Activated CD8-positive, alpha-beta memory T cell treated with anti-CD3 and anti-CD28 coated beads, Interleukin-2, amount 10 ng/mL, durations not matched to agents 7 days and 5 days (primary cell): ENCODE results near the gene IL21R. TPM values are rescaled to one million over a fixed set of nuclear protein-coding genes. Genes with fewer than 3 reads are reported as not detected.

ENCODE experiments used
- ATAC-seq: fragments of 150-1000 bp; cut with Tn5 transposase; one replicate; pipeline ENCODE4 v1.10.0; 2021; ENCODE audit warnings: moderate library complexity
- CTCF ChIA-PET: fragments of 350-600 bp; sonication (Branson Sonifier 250); formaldehyde crosslinking; loops from one replicate; lab custom pipeline; 2021; ENCODE audit warnings: antibody characterized with exemption; lab: Charles Lee
- DNase-seq: peaks from one replicate; pipeline ENCODE4 v3.0.0-alpha.2; 2020
- H3K27ac Mint-ChIP-seq: one replicate; pipeline ENCODE4 v1.8.0; 2021; ENCODE audit warnings: mild to moderate bottlenecking, mixed read lengths
- H3K27me3 Mint-ChIP-seq: one replicate; pipeline ENCODE4 v1.8.0; 2021; ENCODE audit warnings: mixed read lengths
- H3K36me3 Mint-ChIP-seq: one replicate; pipeline ENCODE4 v1.8.0; 2021; ENCODE audit warnings: mild to moderate bottlenecking, mixed read lengths
- H3K4me1 Mint-ChIP-seq: one replicate; pipeline ENCODE4 v1.8.0; 2021; ENCODE audit warnings: mixed read lengths
- H3K4me3 Mint-ChIP-seq: one replicate; pipeline ENCODE4 v1.8.0; 2021; ENCODE audit warnings: mild to moderate bottlenecking, moderate library complexity, mixed read lengths
- H3K9me3 Mint-ChIP-seq: one replicate; pipeline ENCODE4 v1.8.0; 2022; ENCODE audit warnings: low read depth, mixed read lengths
- total RNA-seq, 2 experiments: library from RNA; stranded (reverse); gene quantifications; one replicate each; pipeline ENCODE4 v1.2.3, GENCODE V29; 2021

Gene IL21R
- total RNA-seq, 2 experiments from 2014 or later, result 24.6 to 38.0 TPM

- no peaks in the 10 kb centered on the region for H3K9me3 Mint-ChIP-seq
- no peak overlapping the region for H3K27ac Mint-ChIP-seq
- no peaks in the 10 kb centered on the region for H3K4me1 Mint-ChIP-seq
- H3K27me3 Mint-ChIP-seq, result no peaks in the 10 kb centered on the region
- no peak overlapping the region for H3K4me3 Mint-ChIP-seq
- DNase-seq, result no peak
- peaks cover 28% of the 10 kb centered on the region for H3K36me3 Mint-ChIP-seq
- ATAC-seq, result no peak
- CTCF ChIA-PET, result no interaction called here
Observed at GRCh38 chr16:27489906-27490305, 87.9 kb downstream of the IL21R start.

GRCh38 chr16:27491894-27492587, 90.1 kb downstream of the IL21R start:
- DNase-seq, result no peak
- H3K36me3 Mint-ChIP-seq, result peaks cover 24% of the 10 kb centered on the region
- no peaks in the 10 kb centered on the region for H3K4me1 Mint-ChIP-seq
- H3K9me3 Mint-ChIP-seq, result no peaks in the 10 kb centered on the region
- H3K27ac Mint-ChIP-seq, result no peak overlapping the region
- no peaks in the 10 kb centered on the region for H3K27me3 Mint-ChIP-seq
- H3K4me3 Mint-ChIP-seq, result no peak overlapping the region
- CTCF ChIA-PET, result no interaction called here
- ATAC-seq, result no peak

- CTCF ChIA-PET, result no interaction called here
- H3K27me3 Mint-ChIP-seq, result no peaks in the 10 kb centered on the region
- no peak overlapping the region for H3K4me3 Mint-ChIP-seq
- no peak for ATAC-seq
- H3K9me3 Mint-ChIP-seq, result no peaks in the 10 kb centered on the region
- H3K27ac Mint-ChIP-seq, result no peak overlapping the region
- no peak for DNase-seq
- H3K4me1 Mint-ChIP-seq, result no peaks in the 10 kb centered on the region
- peaks cover 27% of the 10 kb centered on the region for H3K36me3 Mint-ChIP-seq
Observed at GRCh38 chr16:27492588-27492979, 90.6 kb downstream of the IL21R start.

- peaks cover 20% of the 10 kb centered on the region for H3K36me3 Mint-ChIP-seq
- CTCF ChIA-PET, result no interaction called here
Observed at GRCh38 chr16:27495191-27495590, 93.2 kb downstream of the IL21R start.

DNA sequence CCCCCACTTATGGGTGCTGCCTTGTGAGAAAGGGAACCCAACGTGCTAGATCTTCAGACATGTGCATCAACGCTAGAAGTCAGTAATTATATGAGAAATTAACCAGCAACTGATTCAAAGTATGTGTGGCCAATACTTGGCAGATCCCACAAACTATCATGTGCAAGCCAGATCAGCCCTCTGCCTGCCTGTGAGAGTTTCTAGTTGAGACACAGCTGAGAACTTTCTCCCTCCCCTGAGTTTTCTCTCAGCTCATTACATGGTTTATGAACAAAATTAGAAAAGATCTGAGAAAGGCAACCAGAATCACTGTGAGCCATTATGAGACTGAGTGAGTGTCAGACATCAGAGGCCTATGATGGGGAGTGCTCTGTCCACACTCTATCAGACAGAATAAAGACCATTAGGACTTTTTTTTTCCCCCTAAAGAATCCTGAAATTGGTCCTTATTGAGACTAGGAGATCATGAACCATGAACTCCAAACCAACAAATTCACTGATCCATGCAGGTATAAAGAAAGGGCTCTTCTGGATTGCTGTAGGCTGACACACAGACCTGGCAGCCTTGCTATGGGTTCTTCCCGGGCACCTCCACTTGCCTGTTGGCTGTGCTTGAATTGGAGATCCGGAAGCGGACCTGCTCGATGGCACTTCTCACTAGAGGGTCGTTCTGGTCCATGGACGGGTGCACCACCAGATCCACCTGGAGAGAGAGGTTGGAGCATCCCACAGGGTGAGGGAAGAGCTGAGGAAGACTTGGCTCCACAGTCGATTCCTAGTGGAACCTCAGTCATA, 96.3 kb downstream of the IL21R start:
- H3K36me3 Mint-ChIP-seq, result peaks cover 27% of the 10 kb centered on the region
- H3K9me3 Mint-ChIP-seq, result no peaks in the 10 kb centered on the region
- DNase-seq, result no peak
- H3K27ac Mint-ChIP-seq, result no peak overlapping the region
- H3K27me3 Mint-ChIP-seq, result no peaks in the 10 kb centered on the region
- CTCF ChIA-PET, result no interaction called here
- no peaks in the 10 kb centered on the region for H3K4me1 Mint-ChIP-seq
- no peak overlapping the region for H3K4me3 Mint-ChIP-seq
- ATAC-seq, result no peak

More at GRCh38 chr16:27495191-27495590, 93.2 kb downstream of the IL21R start:
- ATAC-seq (no peak), DNase-seq (no peak)
- H3K27me3 Mint-ChIP-seq, result no peaks in the 10 kb centered on the region
- H3K9me3 Mint-ChIP-seq, result no peaks in the 10 kb centered on the region
- H3K4me3 Mint-ChIP-seq, result no peak overlapping the region
- no peaks in the 10 kb centered on the region for H3K4me1 Mint-ChIP-seq
- H3K27ac Mint-ChIP-seq, result no peak overlapping the region

- Mint-ChIP-seq H3K9me3 (no peaks in the 10 kb centered on the region), H3K36me3 (peaks cover 36% of the 10 kb centered on the region), H3K27ac (no peak overlapping the region), H3K27me3 (no peaks in the 10 kb centered on the region), H3K4me3 (no peak overlapping the region), H3K4me1 (no peaks in the 10 kb centered on the region)
- ATAC-seq (no peak), DNase-seq (no peak)
- CTCF ChIA-PET, result no interaction called here
Observed at GRCh38 chr16:27498916-27499658, 97.1 kb downstream of the IL21R start.

DNA sequence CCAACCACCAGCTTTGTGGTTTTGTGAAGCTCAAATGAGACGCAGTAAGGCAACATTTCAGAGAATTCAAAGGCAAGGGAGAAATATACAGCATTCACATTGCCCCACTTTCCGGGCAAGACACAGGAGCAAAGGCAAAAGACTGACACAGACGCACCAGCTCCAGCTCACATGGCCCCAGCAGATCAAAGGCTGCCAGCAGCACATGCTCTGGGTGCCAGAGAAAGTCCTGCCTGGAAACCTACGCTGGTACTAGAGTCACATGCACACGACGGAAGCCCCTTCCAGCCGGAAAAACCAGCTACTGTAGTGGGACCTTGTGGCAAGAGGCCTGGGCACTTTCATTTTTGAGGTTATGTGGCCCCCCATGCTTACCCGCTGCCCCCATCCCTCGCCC, 97.7 kb downstream of the IL21R start:
- H3K4me1 Mint-ChIP-seq, result no peaks in the 10 kb centered on the region
- peaks cover 33% of the 10 kb centered on the region for H3K36me3 Mint-ChIP-seq
- no peak overlapping the region for H3K4me3 Mint-ChIP-seq
- H3K27ac Mint-ChIP-seq, result no peak overlapping the region
- no peaks in the 10 kb centered on the region for H3K9me3 Mint-ChIP-seq
- ATAC-seq (no peak), DNase-seq (no peak)
- CTCF ChIA-PET, result no interaction called here
- no peaks in the 10 kb centered on the region for H3K27me3 Mint-ChIP-seq

- CTCF ChIA-PET, result no interaction called here
Observed at GRCh38 chr16:27500801-27501200, 98.8 kb downstream of the IL21R start.

More at GRCh38 chr16:27500801-27501200, 98.8 kb downstream of the IL21R start:
- H3K27ac Mint-ChIP-seq, result no peak overlapping the region
- no peaks in the 10 kb centered on the region for H3K9me3 Mint-ChIP-seq
- ATAC-seq (no peak), DNase-seq (no peak)
- no peaks in the 10 kb centered on the region for H3K4me1 Mint-ChIP-seq
- no peaks in the 10 kb centered on the region for H3K27me3 Mint-ChIP-seq
- H3K4me3 Mint-ChIP-seq, result no peak overlapping the region
- peaks cover 36% of the 10 kb centered on the region for H3K36me3 Mint-ChIP-seq

Other genes starting within 250 kb of the IL21R start
- gene KDM8, start 198.6 kb upstream of the IL21R start, total RNA-seq, result 10 to 100 TPM; 14.8 to 18.2 TPM
- 10 to 100 TPM; 75.9 to 94.0 TPM for gene NSMCE1, start 133.4 kb upstream of the IL21R start, total RNA-seq
- 100 to 1,000 TPM; 155 to 190 TPM for gene IL4R, start 88.2 kb upstream of the IL21R start, total RNA-seq
- 10 to 100 TPM; 56.1 to 58.6 TPM for gene GTF3C1, start 147.7 kb downstream of the IL21R start, total RNA-seq
- gene KATNIP, start 148.0 kb downstream of the IL21R start, total RNA-seq, result 10 to 100 TPM; 15.0 to 20.1 TPM